8988T (cell line): ENCODE data around the gene ALDH3B2.
A peak's percentile ranks its signal among the peaks of the same experiment; 100 is the strongest.
"Not testable (repeated sequence)": the region's sequence is repeated elsewhere in the genome, so short reads cannot be mapped to it uniquely, and the experiment has no call there.

Source experiments
- DNase-seq: peaks from one replicate; pipeline ENCODE4 v3.0.0; 2011

Gene ALDH3B2

GRCh38 chr11:67628710-67629385 lies 45.6 kb downstream of the ALDH3B2 start:
- no peak for DNase-seq

- no peak for DNase-seq
Observed at GRCh38 chr11:67627812-67628624, 46.4 kb downstream of the ALDH3B2 start.

GRCh38 chr11:67627441-67627811 lies 47.0 kb downstream of the ALDH3B2 start:
- DNase-seq = no peak

GRCh38 chr11:67626970-67627369 lies 47.5 kb downstream of the ALDH3B2 start:
- DNase-seq = no peak

- not testable (repeated sequence) for DNase-seq
Observed at GRCh38 chr11:67626131-67626833, 48.1 kb downstream of the ALDH3B2 start.

- not testable (repeated sequence) for DNase-seq
Observed at GRCh38 chr11:67623795-67624194, 50.6 kb downstream of the ALDH3B2 start.

- DNase-seq = not testable (repeated sequence)
Observed at GRCh38 chr11:67622905-67623304, 51.5 kb downstream of the ALDH3B2 start.

- not testable (repeated sequence) for DNase-seq
Observed at GRCh38 chr11:67621928-67622327, 52.5 kb downstream of the ALDH3B2 start.

GRCh38 chr11:67620621-67621020 lies 53.8 kb downstream of the ALDH3B2 start:
- DNase-seq = not testable (repeated sequence)

- DNase-seq = not testable (repeated sequence)
Observed at GRCh38 chr11:67619683-67620618, 54.5 kb downstream of the ALDH3B2 start.

- not testable (repeated sequence) for DNase-seq
Observed at GRCh38 chr11:67618901-67619659, 55.3 kb downstream of the ALDH3B2 start.

- no peak for DNase-seq
Observed at GRCh38 chr11:67617243-67617953, 57.0 kb downstream of the ALDH3B2 start.

- no peak for DNase-seq
Observed at GRCh38 chr11:67616431-67617242, 57.8 kb downstream of the ALDH3B2 start.

- DNase-seq = no peak
Observed at GRCh38 chr11:67615728-67616430, 58.5 kb downstream of the ALDH3B2 start.

- DNase-seq = peak; percentile 91
Observed at GRCh38 chr11:67614730-67615714, 59.4 kb downstream of the ALDH3B2 start.

GRCh38 chr11:67613960-67614715 lies 60.3 kb downstream of the ALDH3B2 start:
- no peak for DNase-seq

GRCh38 chr11:67613313-67613959 lies 61.0 kb downstream of the ALDH3B2 start:
- DNase-seq = no peak
